HG03342 (cell line): Measurements from ENCODE around the gene ITPRIP.

Source experiments
- ATAC-seq: cut with Tn5 transposase; IDR thresholded peaks from one replicate; pipeline ENCODE4 v1.9.1; 2021; ENCODE audit warnings: mild to moderate bottlenecking, moderate library complexity; ENCODE audit not compliant: unreplicated experiment

ITPRIP gene

GRCh38 chr10:104344219-104344618 lies 6.0 kb upstream of the ITPRIP start:
- no peak for ATAC-seq

DNA sequence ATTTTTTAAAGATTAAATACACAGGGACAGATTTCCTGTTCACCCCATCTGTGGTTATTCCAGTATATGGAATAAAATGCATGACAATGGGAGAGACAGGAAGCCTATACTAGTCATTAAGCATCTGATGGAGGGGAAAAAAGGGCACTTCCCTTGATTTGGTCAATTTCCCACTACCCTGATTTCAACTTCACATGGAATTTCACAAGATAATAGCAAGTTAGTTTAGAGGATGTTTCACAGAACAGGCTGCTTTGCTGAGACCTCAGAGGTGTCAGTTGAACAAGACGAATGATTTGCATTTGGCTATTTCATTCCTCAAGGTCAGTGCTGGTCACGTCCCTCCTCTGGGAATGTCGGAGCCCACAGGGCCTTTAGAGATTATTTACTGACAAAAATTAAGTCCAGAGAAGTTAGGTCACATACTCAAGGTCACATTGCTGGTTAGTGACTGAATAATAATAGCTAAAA lies 4.7 kb upstream of the ITPRIP start:
- no peak for ATAC-seq

- ATAC-seq: no peak
Measured at GRCh38 chr10:104340641-104341040, 2.4 kb upstream of the ITPRIP start.

DNA sequence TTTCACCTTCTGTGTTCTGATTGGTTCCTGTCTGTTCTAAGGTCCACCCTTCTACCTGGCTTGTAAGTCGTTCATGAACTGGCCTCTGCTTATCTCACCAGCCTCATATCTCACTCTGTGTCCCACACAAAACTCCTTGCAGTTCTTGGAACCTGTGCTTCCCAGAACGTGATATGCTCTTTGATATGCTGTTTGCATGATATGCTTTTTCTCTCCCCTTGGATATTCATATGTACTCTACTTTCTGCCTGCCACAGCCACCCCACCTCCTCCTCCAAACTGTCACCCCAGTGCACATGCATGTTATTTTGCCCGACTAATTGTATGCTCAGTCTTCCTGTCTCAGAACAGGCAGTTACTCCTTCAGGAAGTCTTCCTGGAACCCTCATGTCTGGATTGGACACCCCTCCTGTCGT lies 1.9 kb upstream of the ITPRIP start:
- ATAC-seq: no peak

DNA sequence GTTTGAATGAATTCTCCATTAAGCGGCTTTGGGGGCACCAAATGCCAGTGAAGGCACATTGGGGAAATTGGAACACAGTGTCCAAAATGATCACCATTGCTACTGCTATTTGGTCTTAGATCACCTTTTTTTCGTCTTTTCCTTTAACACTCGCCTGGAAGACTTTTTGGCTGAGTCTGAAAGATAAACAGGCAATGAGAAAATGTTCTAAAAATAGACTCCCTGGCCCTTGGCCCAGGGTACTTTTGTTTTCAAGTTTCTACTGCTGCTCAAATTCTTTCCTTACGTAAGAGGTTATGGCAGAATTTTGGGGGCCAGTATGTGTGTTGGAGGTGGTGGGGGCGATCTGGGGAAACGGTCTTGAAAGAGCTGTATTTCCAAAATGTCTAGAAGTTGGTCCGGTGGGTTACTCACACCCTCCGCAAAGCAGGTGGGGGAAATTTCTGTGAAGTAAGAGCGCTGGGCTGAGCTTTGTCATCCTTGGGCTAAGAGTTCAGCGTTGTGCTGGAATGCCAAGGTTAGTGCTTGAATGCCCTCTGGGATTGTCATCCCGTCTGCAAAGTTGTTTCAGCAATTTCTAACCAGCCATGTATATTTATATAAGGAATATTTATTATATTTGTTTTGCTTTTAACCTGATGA lies 1.3 kb upstream of the ITPRIP start:
- ATAC-seq: no peak

GRCh38 chr10:104337521-104337984 lies 712 bp downstream of the ITPRIP start:
- ATAC-seq: peak; percentile 44

DNA sequence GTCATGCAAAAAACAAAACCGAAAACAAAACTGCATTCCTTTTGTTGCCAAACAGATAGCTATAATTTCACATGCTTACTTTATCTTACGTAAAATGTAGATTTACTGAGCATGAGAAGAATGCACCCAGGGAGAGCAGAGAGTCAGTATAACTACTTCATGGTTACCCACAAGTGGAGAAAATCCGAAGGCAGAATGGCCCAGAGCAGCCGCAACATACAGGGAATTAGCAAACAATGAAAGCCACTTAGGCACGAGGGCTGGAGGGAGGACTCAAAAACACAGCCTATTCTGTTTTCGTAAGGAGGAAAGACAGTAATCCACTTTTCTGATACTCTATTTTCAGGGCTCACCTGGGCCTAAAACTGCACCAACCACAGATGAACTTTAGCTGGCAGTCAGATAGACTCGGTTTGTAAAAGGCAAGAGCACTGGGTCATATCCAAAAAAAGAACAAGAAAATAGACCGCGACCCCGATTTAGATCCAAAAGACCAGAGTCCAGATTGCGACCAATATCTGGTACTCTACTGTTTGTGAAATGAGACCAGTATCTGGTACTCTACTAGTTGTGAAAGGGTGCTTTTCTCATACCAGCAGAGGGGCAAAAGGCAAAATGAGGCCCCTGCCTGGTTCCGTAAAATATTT lies 1.3 kb downstream of the ITPRIP start:
- ATAC-seq: peak; percentile 24

GRCh38 chr10:104334965-104335650 lies 3.2 kb downstream of the ITPRIP start:
- no peak for ATAC-seq

DNA sequence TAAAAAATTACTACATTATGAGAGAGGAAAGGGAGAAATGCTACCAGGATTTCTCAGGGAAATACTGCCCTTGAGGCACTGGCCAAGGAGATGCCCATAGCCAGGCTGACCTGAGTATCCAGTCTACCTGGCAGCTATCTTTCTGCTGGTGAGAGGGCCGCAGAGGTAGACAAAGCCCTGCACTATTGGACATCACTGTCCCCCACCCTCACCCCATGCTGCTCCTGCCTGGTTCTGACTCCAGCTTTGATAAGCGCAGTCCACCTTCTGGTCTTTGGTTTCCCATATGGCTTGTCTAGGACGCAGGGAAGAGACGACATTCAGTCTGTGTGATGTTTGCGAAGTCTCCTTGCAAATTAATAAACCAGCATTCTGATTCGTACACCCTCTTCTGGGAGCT lies 3.7 kb downstream of the ITPRIP start:
- no peak for ATAC-seq

- no peak for ATAC-seq
Measured at GRCh38 chr10:104333728-104334373, 4.4 kb downstream of the ITPRIP start.

DNA sequence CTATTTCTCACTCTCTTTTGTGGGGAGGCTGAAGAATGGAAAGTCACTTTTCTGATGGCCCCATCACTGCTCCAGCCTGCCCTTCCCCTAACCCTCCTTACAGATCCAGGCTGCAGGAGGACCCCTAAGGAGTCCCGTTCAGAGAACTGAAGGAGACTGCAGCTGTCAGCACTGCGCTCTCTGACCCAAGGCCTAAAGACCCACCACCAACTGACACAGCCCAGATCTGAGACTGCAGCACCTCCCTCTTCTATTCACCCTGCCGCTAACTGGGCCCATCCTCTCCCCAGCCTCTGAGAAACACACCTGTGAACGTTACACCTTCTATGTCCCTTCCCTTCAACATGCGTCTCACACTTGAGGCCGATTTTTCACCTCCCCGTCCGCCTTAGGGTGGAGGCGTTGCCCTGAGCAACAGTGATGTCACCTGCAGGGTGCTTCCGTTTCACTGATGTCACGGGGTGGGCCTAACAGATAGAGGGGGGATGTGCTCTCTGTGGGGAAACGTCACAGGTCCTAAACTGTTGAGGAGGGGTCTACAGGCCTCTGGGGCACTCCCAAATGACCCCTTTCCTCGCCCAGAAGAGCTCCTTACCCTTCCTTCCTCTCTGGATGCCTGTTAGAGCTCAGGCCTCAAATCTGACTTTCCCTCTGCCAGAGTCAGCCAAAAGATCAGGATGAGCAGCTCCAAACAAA lies 5.1 kb downstream of the ITPRIP start:
- ATAC-seq: no peak

GRCh38 chr10:104332243-104333031 lies 5.8 kb downstream of the ITPRIP start:
- ATAC-seq: no peak

- no peak for ATAC-seq
Measured at GRCh38 chr10:104331208-104331838, 6.9 kb downstream of the ITPRIP start.

DNA sequence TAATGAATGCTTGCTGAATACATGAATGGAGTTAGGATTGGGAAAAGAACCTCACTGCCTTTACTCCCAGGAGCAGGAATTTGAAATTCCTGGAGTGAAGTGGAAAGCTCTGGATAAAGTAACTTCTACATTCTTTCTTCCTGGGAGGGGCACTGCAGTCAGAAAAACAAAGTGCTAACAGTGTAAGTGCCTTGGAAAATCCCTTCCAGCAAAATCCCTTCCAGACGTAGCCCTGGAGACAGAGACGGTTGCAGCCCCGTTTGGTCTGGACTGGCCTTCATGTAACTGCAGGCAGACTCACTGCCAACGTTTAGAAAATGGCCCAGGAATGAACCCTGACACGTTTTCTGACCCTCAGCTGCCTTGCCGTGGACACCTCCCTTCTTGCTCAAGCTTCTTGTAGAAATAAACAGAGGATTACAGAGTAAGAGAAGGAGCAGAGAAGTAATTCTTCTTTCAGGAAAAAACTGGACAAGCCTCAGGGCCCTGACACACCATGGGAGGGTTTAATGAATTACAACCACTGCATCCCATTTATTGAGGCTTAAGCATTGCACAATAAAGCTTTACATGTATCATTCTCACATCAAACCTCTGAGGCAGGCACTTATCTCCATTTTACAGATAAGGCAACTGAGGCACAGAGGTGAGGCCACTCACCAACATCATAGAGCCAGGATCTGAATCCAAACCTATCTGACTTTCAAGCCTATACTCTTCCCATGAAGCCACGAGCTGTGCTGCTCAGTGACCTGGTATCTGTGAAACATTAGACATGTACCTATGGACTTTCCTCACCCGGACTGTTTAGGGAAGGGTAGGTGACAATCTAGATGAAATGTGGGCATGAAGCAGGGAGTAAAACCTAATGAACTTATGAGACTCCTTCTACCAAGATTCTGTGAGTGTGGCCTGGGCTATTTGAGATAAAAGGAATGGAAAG lies 7.8 kb downstream of the ITPRIP start:
- ATAC-seq: no peak

DNA sequence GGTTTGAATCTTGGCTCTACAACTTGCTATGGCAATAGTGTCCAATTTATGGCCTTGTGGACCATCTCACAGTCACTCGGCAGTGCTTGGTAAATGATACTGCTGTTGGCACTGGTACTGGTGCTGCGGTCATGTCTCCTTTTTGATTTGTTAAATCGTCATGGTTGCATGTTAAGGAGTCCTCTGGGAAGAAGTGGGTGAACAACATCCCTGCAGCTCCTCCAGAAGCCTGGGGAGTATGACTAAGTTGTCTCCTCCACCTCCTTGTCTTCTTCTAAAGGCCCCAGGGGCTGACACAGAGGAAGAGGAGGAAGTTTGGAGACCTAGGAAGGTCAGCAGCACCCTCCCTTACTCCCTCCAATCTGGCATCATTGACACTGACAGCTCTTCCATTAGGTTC lies 8.5 kb downstream of the ITPRIP start:
- ATAC-seq: no peak

DNA sequence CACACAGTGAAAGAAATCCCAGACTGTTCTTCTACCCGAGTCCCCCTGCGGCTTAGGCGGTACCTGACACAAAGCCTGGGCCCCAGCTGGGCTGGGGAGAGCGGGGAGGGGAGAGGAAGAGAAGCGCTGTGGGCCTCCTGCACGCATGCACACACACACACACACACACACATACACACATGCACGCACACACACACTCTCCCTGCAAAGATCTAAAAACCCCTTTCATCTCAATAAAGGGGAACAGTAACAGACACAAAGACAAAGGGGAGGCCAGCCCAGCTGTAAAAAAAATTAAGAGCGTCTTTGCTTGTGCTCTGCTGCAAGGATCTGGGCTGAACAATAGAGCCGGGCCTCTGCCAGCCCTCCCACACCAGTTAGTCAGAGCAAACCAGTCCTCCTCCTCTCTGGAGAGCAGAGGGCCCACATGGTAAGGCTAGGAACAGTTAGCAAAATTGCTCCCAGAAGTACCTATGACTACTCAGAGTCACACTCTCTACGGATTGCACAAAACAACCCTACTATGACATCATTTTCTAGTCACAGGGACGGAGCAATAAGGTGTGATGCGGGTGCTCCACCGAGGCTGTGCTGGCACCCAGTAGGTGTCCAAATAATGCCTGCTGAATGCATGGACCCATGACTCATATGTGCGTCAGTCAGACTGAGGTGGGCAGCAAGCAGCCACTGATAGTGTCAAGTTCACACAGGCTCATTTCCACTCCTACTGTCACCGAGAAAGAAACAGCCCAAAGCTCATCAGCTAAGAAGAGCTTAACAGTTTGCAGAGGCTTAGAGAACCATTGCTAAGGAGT lies 9.2 kb downstream of the ITPRIP start:
- peak; percentile 55 for ATAC-seq

GRCh38 chr10:104328646-104328895 lies 9.7 kb downstream of the ITPRIP start:
- peak; percentile 2 for ATAC-seq
